Endothelial cell of umbilical vein (primary cell): ENCODE data around the gene WASF3. TPM values are rescaled to one million over a fixed set of nuclear protein-coding genes. Genes with fewer than 3 reads are reported as not detected.

Experiments used
- BruUV-seq: library from RNA; stranded (reverse); fragments of 400-500 nt; replicated peaks from 2 replicates; lab custom pipeline; 2021; lab: Mats Ljungman, UMichigan
- CTCF ChIA-PET: fragments of 300-600, 350-600 bp; sonication (Branson Sonifier 250); formaldehyde crosslinking; loops from one replicate; lab custom pipeline; 2021; ENCODE audit warnings: antibody characterized with exemption, inconsistent platforms; lab: Charles Lee
- POLR2A ChIA-PET: fragments of 300-600, 350-600 bp; sonication (Branson Sonifier 250); formaldehyde crosslinking; loops from one replicate; lab custom pipeline; 2021; ENCODE audit warnings: antibody characterized with exemption, inconsistent platforms; lab: Charles Lee
- DNase-seq: peaks from one replicate; pipeline ENCODE4 v3.0.0-alpha.2; 2011; ENCODE audit warnings: low read depth, low spot score
- FAIRE-seq: peaks from 2 replicates; lab custom pipeline; 2011; peaks lifted over from hg19 to GRCh38; lab: Jason Lieb, UNC
- H2AFZ ChIP-seq: 2 replicates; pipeline ENCODE4 v1.6.0; 2012; ENCODE audit warnings: low read depth, low read length, control low read depth, inconsistent platforms
- H3K27ac ChIP-seq: 2 replicates; pipeline ENCODE4 v1.5.1; 2011; ENCODE audit warnings: low read depth, mild to moderate bottlenecking, control low read depth, low read length, moderate library complexity; ENCODE audit not compliant: insufficient read depth
- H3K27me3 ChIP-seq, 2 experiments: 2 replicates each; pipeline versions ENCODE4 v1.6.0 to v1.6.1; 2011; ENCODE audit warnings: low read length in 2 of 2, mixed read lengths in 1 of 2; ENCODE audit not compliant: control insufficient read depth in 2 of 2, insufficient read depth in 2 of 2
- H3K36me3 ChIP-seq, 2 experiments: 2 replicates in 1 of 2; 3 replicates in 1 of 2; pipeline ENCODE4 v1.5.1; 2011; ENCODE audit warnings: low read length in 2 of 2, mild to moderate bottlenecking in 1 of 2, moderate library complexity in 1 of 2; ENCODE audit not compliant: control insufficient read depth in 2 of 2, insufficient read depth in 2 of 2; ENCODE audit errors: extremely low read depth in 1 of 2
- H3K4me1 ChIP-seq: 3 replicates; pipeline ENCODE4 v1.5.1; 2011; ENCODE audit warnings: mild to moderate bottlenecking, low read length; ENCODE audit not compliant: control insufficient read depth, insufficient read depth; ENCODE audit errors: extremely low read depth
- H3K4me2 ChIP-seq: 2 replicates; pipeline ENCODE4 v1.6.1; 2011; ENCODE audit warnings: low read length, control low read depth, mixed read lengths; ENCODE audit not compliant: insufficient read depth
- H3K4me3 ChIP-seq, 3 experiments: fragments of 200-600 bp in 1 of 3; sonication (generic), shearing (Covaris generic) in 1 of 3; replicated peaks in 1 of 3; 2 replicates each; pipeline ENCODE4 v1.5.1; 2011 to 2016; ENCODE audit warnings: control low read depth in 3 of 3, low read length in 3 of 3, mild to moderate bottlenecking in 2 of 3, inconsistent platforms in 1 of 3, low read depth in 1 of 3, moderate library complexity in 1 of 3; ENCODE audit not compliant: insufficient read depth in 1 of 3
- H3K79me2 ChIP-seq: 2 replicates; pipeline ENCODE4 v1.6.0; 2012; ENCODE audit warnings: low read length, inconsistent platforms; ENCODE audit not compliant: control insufficient read depth, insufficient read depth
- H3K9ac ChIP-seq: replicated peaks from 2 replicates; pipeline ENCODE3; 2011; ENCODE audit warnings: low read length, control low read depth; ENCODE audit not compliant: insufficient read depth; ENCODE audit errors: extremely low read depth
- H3K9me1 ChIP-seq: replicated peaks from 3 replicates; pipeline ENCODE4 v1.6.0; 2011; ENCODE audit warnings: mild to moderate bottlenecking, low read length; ENCODE audit not compliant: control insufficient read depth, insufficient read depth; ENCODE audit errors: extremely low read depth
- H3K9me3 ChIP-seq: replicated peaks from 2 replicates; pipeline ENCODE4 v1.5.1; 2012; ENCODE audit warnings: low read length, inconsistent platforms; ENCODE audit not compliant: control insufficient read depth, insufficient read depth
- H4K20me1 ChIP-seq: replicated peaks from 2 replicates; pipeline ENCODE3; 2011; ENCODE audit warnings: mild to moderate bottlenecking, low read length; ENCODE audit not compliant: control insufficient read depth, insufficient read depth; ENCODE audit errors: extremely low read depth
- CTCF ChIP-seq, 2 donors: IDR thresholded peaks; 1 replicate in 1 of 2; 2 replicates in 1 of 2; pipeline ENCODE4 v1.5.1; 2011; ENCODE audit warnings: low read length in 2 of 2, mild to moderate bottlenecking in 2 of 2, moderate library complexity in 2 of 2, control low read depth in 1 of 2, inconsistent platforms in 1 of 2, low read depth in 1 of 2; ENCODE audit not compliant: insufficient read depth in 1 of 2; ENCODE audit errors: extremely low read depth in 1 of 2
- EZH2 ChIP-seq: IDR thresholded peaks from 2 replicates; pipeline ENCODE4 v1.6.1; 2012; ENCODE audit warnings: borderline replicate concordance, low read depth, mild to moderate bottlenecking, moderate library complexity, low read length, inconsistent platforms; ENCODE audit not compliant: severe bottlenecking
- FOS ChIP-seq: IDR thresholded peaks from 2 replicates; pipeline ENCODE4 v1.6.1; 2011; ENCODE audit warnings: mild to moderate bottlenecking, low read length, moderate library complexity, borderline replicate concordance; ENCODE audit not compliant: insufficient read depth
- GATA2 ChIP-seq: IDR thresholded peaks from 2 replicates; pipeline ENCODE4 v1.7.0; 2011; ENCODE audit warnings: low read depth, mild to moderate bottlenecking, moderate library complexity, mixed read lengths, low read length; ENCODE audit not compliant: insufficient read length, insufficient read depth
- JUN ChIP-seq: IDR thresholded peaks from 2 replicates; pipeline ENCODE4 v1.6.1; 2011; ENCODE audit warnings: borderline replicate concordance, low read depth; ENCODE audit not compliant: insufficient read length, insufficient read depth
- MYC ChIP-seq: IDR thresholded peaks from one replicate; pipeline ENCODE4 v1.6.1; 2011; ENCODE audit warnings: mild to moderate bottlenecking, low read depth, low read length
- POLR2A ChIP-seq: IDR thresholded peaks from 2 replicates; pipeline ENCODE4 v1.6.1; 2012; ENCODE audit warnings: low read depth, mild to moderate bottlenecking, control low read depth, low read length
- POLR2AphosphoS5 ChIP-seq: IDR thresholded peaks from 2 replicates; pipeline ENCODE4 v1.6.1; 2012; ENCODE audit warnings: low read depth, mild to moderate bottlenecking, control low read depth, low read length, moderate library complexity; ENCODE audit not compliant: insufficient read depth
- dilution Hi-C: fragments of 300-500 bp; cut with MboI; formaldehyde crosslinking; loops from one replicate; pipeline ENCODE4 v1.15.0; 2019; ENCODE audit warnings: low sequenced_read_pairs; ENCODE audit not compliant: extremely low pct_ligation_motif_present
- intact Hi-C: fragments of 100-400 bp; cut with micrococcal nuclease; formaldehyde crosslinking; loops from one replicate; pipeline ENCODE4 v1.10.0; 2022
- polyA plus RNA-seq, 4 experiments: library from polyadenylated mRNA; depleted of rRNA in 3 of 4; stranded (reverse) in 3 of 4; unstranded in 1 of 4; fragments of >200 nt; gene quantifications; 2 replicates each; pipeline versions ENCODE4 v1.2.1 to v1.2.3, GENCODE V29; 2011 to 2012; ENCODE audit warnings: missing spikeins in 1 of 4
- total RNA-seq: library from RNA; stranded (reverse); gene quantifications from 2 replicates; pipeline ENCODE4 v1.2.3, GENCODE V29; 2021
- TF ChIP-seq, protein P1 (sequence below): IDR thresholded peaks from 2 replicates; pipeline ENCODE4 v1.6.1; 2011; ENCODE audit not compliant: insufficient read depth, insufficient read length

Gene WASF3
- total and polyA plus RNA-seq, 2 donors (not counting 3 experiments of a cell fraction or from before 2014, with no cell fraction given): 18.5 to 32.4 TPM

GRCh38 chr13:26695360-26695705 is 137.8 kb downstream of the WASF3 start:
- H3K4me2 ChIP-seq: no peak overlapping the region
- FAIRE-seq: no peak
- ChIA-PET CTCF (interaction anchor here (2.2 to 7.6 kb wide), 4 partner anchors 11 to 509 kb away, joined by 7 to 473 read pairs (median 235); no protein-coding TSS in a partner anchor), POLR2A (no interaction called here)
- no peaks in the 10 kb centered on the region for H3K4me1 ChIP-seq
- dilution Hi-C loops (loop anchor here (25.0 kb wide), 1 partner anchor 208 kb away; no protein-coding TSS in a partner anchor), intact Hi-C loops (loop anchor here (5.0 to 10.0 kb wide), 2 partner anchors 153 to 1121 kb away; no protein-coding TSS in a partner anchor)
- no peaks in the 10 kb centered on the region for H3K79me2 ChIP-seq
- no peak overlapping the region for H2AFZ ChIP-seq
- H3K27ac ChIP-seq: no peak overlapping the region
- H4K20me1 ChIP-seq: no peaks in the 10 kb centered on the region
- H3K27me3 ChIP-seq: no peaks in the 10 kb centered on the region
- H3K4me3 ChIP-seq: no peak overlapping the region
- no peak for DNase-seq
- H3K9me3 ChIP-seq: no peaks in the 10 kb centered on the region
- TF ChIP-seq, protein P1, sequence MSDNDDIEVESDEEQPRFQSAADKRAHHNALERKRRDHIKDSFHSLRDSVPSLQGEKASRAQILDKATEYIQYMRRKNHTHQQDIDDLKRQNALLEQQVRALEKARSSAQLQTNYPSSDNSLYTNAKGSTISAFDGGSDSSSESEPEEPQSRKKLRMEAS: no peak
- TF ChIP-seq POLR2AphosphoS5 (no peak), POLR2A (no peak), JUN (no peak), EZH2 (no peak), MYC (no peak), FOS (no peak), CTCF (IDR thresholded peaks at IDR 0.05; ENCODE audit: extremely low read depth in 1 of 2, insufficient read depth in 1 of 2, low read depth in 1 of 2, low read length in 2 of 2) (no peak), GATA2 (no peak)
- no TSS peak for BruUV-seq
- H3K36me3 ChIP-seq: peaks cover 0 to 4% of the 10 kb centered on the region in 2 experiments
- H3K9ac ChIP-seq: no peak overlapping the region
- H3K9me1 ChIP-seq: no peaks in the 10 kb centered on the region
